ENCODE results near the gene C11orf54. TPM values are rescaled to one million over a fixed set of nuclear protein-coding genes. Genes with fewer than 3 reads are reported as not detected.

Gene C11orf54
- total RNA-seq, 1 experiment from 2014 or later, result 18.0 TPM

- no CpG with 5 or more reads among the region's 23 CpGs for WGBS (ENCODE audit: extremely low coverage, insufficient read length, low lambda C conversion rate)
- no peak overlapping the region for H3K14ac ChIP-seq (ENCODE audit: insufficient read depth, low read length)
- no peak overlapping the region for H2AFZ ChIP-seq (ENCODE audit: low read length)
- H3T11ph ChIP-seq (ENCODE audit: low read length), result no peak overlapping the region
- H2BK20ac ChIP-seq (ENCODE audit: low read depth, low read length, poor library complexity, severe bottlenecking), result no peak overlapping the region
- Mint-ChIP-seq H3K4me3 (peak overlapping the region; percentile 43 to 71; a peak in 3 of 5 replicates), H3K27ac (peak overlapping the region in 1 of 3 experiments; percentile 51; a peak in 1 of 7 replicates), H3K4me1 (peaks cover 17 to 35% of the 10 kb centered on the region in 2 experiments), H3K36me3 (ENCODE audit: insufficient read depth in 1 of 3, low read depth in 3 of 3) (peaks cover 29 to 44% (median 30%) of the 10 kb centered on the region in 3 experiments), H3K9me3 (no peaks in the 10 kb centered on the region; a peak in 1 of 5 replicates), H3K27me3 (ENCODE audit: low read depth) (peaks cover 2% of the 10 kb centered on the region; the same call in 1 of the 2 replicates)
- no peak overlapping the region for H2BK5ac ChIP-seq (ENCODE audit: insufficient read length, low read length)
- no peak overlapping the region for H4K5ac ChIP-seq (ENCODE audit: insufficient read length, low read depth, low read length)
- H3K79me1 ChIP-seq (ENCODE audit: insufficient read depth, low read depth, low read length, poor library complexity, severe bottlenecking), result no peaks in the 10 kb centered on the region
- no peak overlapping the region for H3K23ac ChIP-seq (ENCODE audit: insufficient read length, low read depth, low read length)
- H2AK5ac ChIP-seq (ENCODE audit: insufficient read length, low read length), result no peak overlapping the region
- no peak overlapping the region for H3K4ac ChIP-seq (ENCODE audit: low read depth, low read length)
- H3K4me2 ChIP-seq (ENCODE audit: insufficient read depth, insufficient read length, low read length), result no peak overlapping the region
- H3K27me3 ChIP-seq (ENCODE audit: insufficient read depth, low read length), result no peaks in the 10 kb centered on the region
- H3K4me1 ChIP-seq (ENCODE audit: insufficient read depth, low read length), result no peaks in the 10 kb centered on the region
- no peaks in the 10 kb centered on the region for H3K9me3 ChIP-seq (ENCODE audit: control insufficient read depth, low read depth, low read length)
- no peak for DNase-seq
- no peak overlapping the region for H4K8ac ChIP-seq (replicated peaks; ENCODE audit: insufficient read length, low read depth, low read length)
- no peaks in the 10 kb centered on the region for H4K20me1 ChIP-seq (ENCODE audit: control insufficient read depth, insufficient read depth, insufficient read length)
- H3K9ac ChIP-seq (ENCODE audit: extremely low read depth, insufficient read length, low read length), result no peak overlapping the region
- H4K91ac ChIP-seq (ENCODE audit: insufficient read length, low read depth, low read length), result no peak overlapping the region
- H2BK120ac ChIP-seq (ENCODE audit: low read depth, low read length, poor library complexity, severe bottlenecking), result no peak overlapping the region
- H3K79me2 ChIP-seq (ENCODE audit: insufficient read depth, low read length), result peaks cover 23% of the 10 kb centered on the region; the same call in 1 of the 2 replicates
- H2BK15ac ChIP-seq (ENCODE audit: low read depth, low read length), result no peak overlapping the region
- TF ChIP-seq CTCF (conservative IDR thresholded peaks at IDR 0.05), result no peak
- H3K18ac ChIP-seq (ENCODE audit: insufficient read length, low read depth, low read length), result no peak overlapping the region
- H3K56ac ChIP-seq (ENCODE audit: insufficient read length, low read depth, low read length), result no peak overlapping the region
- H3K27ac ChIP-seq (ENCODE audit: insufficient read length, low read depth, low read length), result no peak overlapping the region
- H2BK12ac ChIP-seq (ENCODE audit: insufficient read length, low read depth, low read length), result no peak overlapping the region
- peaks cover 11% of the 10 kb centered on the region for H3K23me2 ChIP-seq (ENCODE audit: insufficient read length, low read depth, low read length, poor library complexity, severe bottlenecking)
These were observed 1.8 kb downstream of the C11orf54 start for GRCh38 chr11:93743291-93743690.
